H9 (cell line): ENCODE measurements around the gene CERS5. TPM values are rescaled to one million over a fixed set of nuclear protein-coding genes. Genes with fewer than 3 reads are reported as not detected.
A peak's percentile ranks its signal among the peaks of the same experiment; 100 is the strongest.

Experiments used
- DNase-seq: peaks from one replicate; pipeline ENCODE4 v3.0.0-alpha.2; 2017
- H2AFZ ChIP-seq: one replicate; pipeline ENCODE4 v1.6.1; 2013; ENCODE audit warnings: mild to moderate bottlenecking, low read length, control low read depth, moderate library complexity
- H2AK5ac ChIP-seq: 2 replicates; pipeline ENCODE4 v1.6.1; 2013; ENCODE audit warnings: low read length, control low read depth, mixed read lengths; ENCODE audit not compliant: insufficient read length
- H2BK120ac ChIP-seq: one replicate; pipeline ENCODE4 v1.6.1; 2013; ENCODE audit warnings: low read depth, mild to moderate bottlenecking, low read length, control low read depth, inconsistent platforms; ENCODE audit not compliant: poor library complexity, severe bottlenecking
- H2BK12ac ChIP-seq: 2 replicates; pipeline ENCODE4 v1.6.1; 2013; ENCODE audit warnings: low read length, control low read depth, mixed read lengths, low read depth; ENCODE audit not compliant: insufficient read length
- H2BK15ac ChIP-seq: 2 replicates; pipeline ENCODE4 v1.6.1; 2013; ENCODE audit warnings: low read depth, low read length, control low read depth
- H2BK20ac ChIP-seq: one replicate; pipeline ENCODE4 v1.6.1; 2013; ENCODE audit warnings: low read depth, mild to moderate bottlenecking, low read length, control low read depth, inconsistent platforms; ENCODE audit not compliant: poor library complexity, severe bottlenecking
- H2BK5ac ChIP-seq: 2 replicates; pipeline ENCODE4 v1.6.1; 2013; ENCODE audit warnings: low read length, control low read depth, mixed read lengths; ENCODE audit not compliant: insufficient read length
- H3K14ac ChIP-seq: 2 replicates; pipeline ENCODE4 v1.6.1; 2013; ENCODE audit warnings: low read length, control low read depth; ENCODE audit not compliant: insufficient read depth
- H3K18ac ChIP-seq: 2 replicates; pipeline ENCODE4 v1.6.1; 2013; ENCODE audit warnings: low read depth, mild to moderate bottlenecking, mixed read lengths, low read length, control low read depth; ENCODE audit not compliant: insufficient read length
- H3K23ac ChIP-seq: 2 replicates; pipeline ENCODE4 v1.6.1; 2013; ENCODE audit warnings: low read length, control low read depth, mixed read lengths, low read depth; ENCODE audit not compliant: insufficient read length
- H3K23me2 ChIP-seq: 2 replicates; pipeline ENCODE4 v1.6.1; 2013; ENCODE audit warnings: low read depth, mild to moderate bottlenecking, mixed read lengths, low read length, control low read depth; ENCODE audit not compliant: insufficient read length, poor library complexity, severe bottlenecking
- H3K27ac ChIP-seq: 2 replicates; pipeline ENCODE4 v1.5.1; 2013; ENCODE audit warnings: low read length, control low read depth, mixed read lengths, low read depth; ENCODE audit not compliant: insufficient read length
- H3K27me3 ChIP-seq: 2 replicates; pipeline ENCODE4 v1.6.1; 2013; ENCODE audit warnings: low read length, control low read depth, inconsistent platforms; ENCODE audit not compliant: insufficient read depth
- H3K4ac ChIP-seq: 2 replicates; pipeline ENCODE4 v1.6.1; 2013; ENCODE audit warnings: low read depth, mild to moderate bottlenecking, control low read depth, inconsistent platforms, low read length, moderate library complexity
- H3K4me1 ChIP-seq: 2 replicates; pipeline ENCODE4 v1.6.1; 2013; ENCODE audit warnings: low read length, control low read depth, inconsistent platforms; ENCODE audit not compliant: insufficient read depth
- H3K4me2 ChIP-seq: 2 replicates; pipeline ENCODE4 v1.6.1; 2013; ENCODE audit warnings: low read length, control low read depth, mixed read lengths; ENCODE audit not compliant: insufficient read length, insufficient read depth
- H3K56ac ChIP-seq: 2 replicates; pipeline ENCODE4 v1.6.1; 2013; ENCODE audit warnings: low read depth, mild to moderate bottlenecking, mixed read lengths, low read length, control low read depth; ENCODE audit not compliant: insufficient read length
- H3K79me1 ChIP-seq: 2 replicates; pipeline ENCODE4 v1.6.1; 2013; ENCODE audit warnings: low read depth, mild to moderate bottlenecking, moderate library complexity, low read length, control low read depth, inconsistent platforms; ENCODE audit not compliant: insufficient read depth, poor library complexity, severe bottlenecking
- H3K79me2 ChIP-seq: 2 replicates; pipeline ENCODE4 v1.6.1; 2013; ENCODE audit warnings: low read length, control low read depth, inconsistent platforms; ENCODE audit not compliant: insufficient read depth
- H3K9ac ChIP-seq: 2 replicates; pipeline ENCODE4 v1.6.1; 2013; ENCODE audit warnings: low read length, control low read depth, mixed read lengths; ENCODE audit not compliant: insufficient read length; ENCODE audit errors: extremely low read depth
- H3K9me3 ChIP-seq: one replicate; pipeline ENCODE4 v1.6.1; 2013; ENCODE audit warnings: low read depth, low read length, inconsistent platforms; ENCODE audit not compliant: control insufficient read depth
- H3T11ph ChIP-seq: one replicate; pipeline ENCODE4 v1.6.1; 2013; ENCODE audit warnings: mild to moderate bottlenecking, low read length, control low read depth, inconsistent platforms
- H4K20me1 ChIP-seq: one replicate; pipeline ENCODE4 v1.6.1; 2013; ENCODE audit not compliant: control insufficient read depth, insufficient read length, insufficient read depth
- H4K5ac ChIP-seq: 2 replicates; pipeline ENCODE4 v1.6.1; 2013; ENCODE audit warnings: low read depth, mild to moderate bottlenecking, mixed read lengths, low read length, control low read depth; ENCODE audit not compliant: insufficient read length
- H4K8ac ChIP-seq: replicated peaks from 2 replicates; pipeline ENCODE4 v1.6.1; 2013; ENCODE audit warnings: low read length, control low read depth, mixed read lengths, low read depth; ENCODE audit not compliant: insufficient read length
- H4K91ac ChIP-seq: 2 replicates; pipeline ENCODE4 v1.6.1; 2013; ENCODE audit warnings: low read depth, mild to moderate bottlenecking, moderate library complexity, mixed read lengths, low read length, control low read depth; ENCODE audit not compliant: insufficient read length
- H3K27ac Mint-ChIP-seq, 3 experiments: 2 replicates in 2 of 3; 3 replicates in 1 of 3; pipeline ENCODE4 v1.8.0; 2020 to 2021; ENCODE audit warnings: mixed read lengths in 3 of 3, mild to moderate bottlenecking in 1 of 3, moderate library complexity in 1 of 3
- H3K27me3 Mint-ChIP-seq: 2 replicates; pipeline ENCODE4 v1.8.0; 2021; ENCODE audit warnings: low read depth, mild to moderate bottlenecking, moderate library complexity, mixed read lengths
- H3K36me3 Mint-ChIP-seq, 3 experiments: 2 replicates in 2 of 3; 3 replicates in 1 of 3; pipeline ENCODE4 v1.8.0; 2020 to 2021; ENCODE audit warnings: low read depth in 3 of 3, mixed read lengths in 3 of 3; ENCODE audit not compliant: insufficient read depth in 1 of 3
- H3K4me1 Mint-ChIP-seq, 2 experiments: 2 replicates each; pipeline ENCODE4 v1.8.0; 2020; ENCODE audit warnings: mixed read lengths in 2 of 2
- H3K4me3 Mint-ChIP-seq, 2 experiments: 2 replicates in 1 of 2; 3 replicates in 1 of 2; pipeline ENCODE4 v1.8.0; 2020 to 2021; ENCODE audit warnings: mild to moderate bottlenecking in 2 of 2, mixed read lengths in 2 of 2, moderate library complexity in 1 of 2
- H3K9me3 Mint-ChIP-seq, 2 experiments: 2 replicates in 1 of 2; 3 replicates in 1 of 2; pipeline ENCODE4 v1.8.0; 2020; ENCODE audit warnings: mild to moderate bottlenecking in 2 of 2, mixed read lengths in 2 of 2, moderate library complexity in 1 of 2
- WGBS: extraction: QIAGEN DNeasy Blood & Tissue Kit; methylation state at CpG from one replicate; pipeline ENCODE4 v1.1.7; 2013; ENCODE audit warnings: missing lambda C conversion rate, low lambda C conversion rate, mixed read lengths; ENCODE audit not compliant: insufficient read length; ENCODE audit errors: extremely low coverage; 5-methylcytosine and 5-hydroxymethylcytosine counted together
- total RNA-seq: library from RNA; stranded (reverse); gene quantifications from 2 replicates; pipeline ENCODE4 v1.2.1, GENCODE V29; 2021
- TF ChIP-seq, protein P1 (sequence below): fragments of 200-600 bp; sonication (generic); conservative IDR thresholded peaks from 3 replicates; pipeline ENCODE4 v1.8.0; 2021; ENCODE audit warnings: antibody characterized with exemption, mild to moderate bottlenecking

The CERS5 gene
- total RNA-seq, 1 experiment from 2014 or later = 68.8 TPM

DNA sequence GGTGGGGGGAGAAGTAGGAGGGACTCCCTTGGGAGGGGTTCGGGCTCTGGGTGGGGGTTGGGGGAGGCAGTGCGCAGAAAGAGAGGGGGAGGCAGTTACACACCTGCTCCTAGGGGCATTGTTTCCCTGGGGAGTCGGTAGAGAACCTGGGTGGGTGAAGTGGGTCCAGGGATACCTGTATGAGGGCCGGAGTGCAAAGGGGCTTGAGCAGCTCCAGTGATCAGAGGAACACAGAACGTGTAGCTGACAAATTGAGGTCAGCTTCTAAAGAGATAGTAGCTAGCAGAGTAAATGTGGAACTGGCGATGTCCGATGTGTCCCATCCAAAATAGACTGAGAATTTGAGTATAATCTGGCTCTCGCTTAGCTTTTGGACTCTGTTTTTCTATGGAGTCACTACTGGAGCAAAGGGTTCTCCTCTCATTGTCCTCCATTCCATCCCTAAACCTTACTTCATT, 81.5 kb downstream of the CERS5 start:
- peak overlapping the region; percentile 89 to 97 (median 95); a peak in 6 of 7 replicates for H3K27ac Mint-ChIP-seq
- H3K4me1 Mint-ChIP-seq = peaks cover 11 to 21% of the 10 kb centered on the region in 2 experiments

More for the DNA sequence above, 81.5 kb downstream of the CERS5 start:
- Histone ChIP-seq H2BK120ac (no peak overlapping the region), H2AK5ac (no peak overlapping the region), H2BK5ac (no peak overlapping the region), H3K27ac (no peak overlapping the region), H3K9me3 (no peaks in the 10 kb centered on the region), H2BK12ac (no peak overlapping the region), H3K14ac (no peak overlapping the region), H3K23ac (no peak overlapping the region), H4K5ac (no peak overlapping the region), H2BK20ac (no peak overlapping the region), H3K4me2 (peak overlapping the region; percentile 72), H4K91ac (no peak overlapping the region), H3K23me2 (no peaks in the 10 kb centered on the region), H3K79me2 (no peaks in the 10 kb centered on the region), H3K27me3 (no peaks in the 10 kb centered on the region), H2BK15ac (no peak overlapping the region), H3K4ac (no peak overlapping the region), H3K9ac (peak overlapping the region; percentile 33), H3T11ph (no peak overlapping the region), H3K18ac (no peak overlapping the region), H2AFZ (no peak overlapping the region), H3K56ac (no peak overlapping the region), H3K79me1 (no peaks in the 10 kb centered on the region), H3K4me1 (no peaks in the 10 kb centered on the region), H4K8ac (no peak overlapping the region), H4K20me1 (no peaks in the 10 kb centered on the region)
- no CpG with 5 or more reads among the region's 8 CpGs for WGBS
- no peak for DNase-seq
- TF ChIP-seq, protein P1, sequence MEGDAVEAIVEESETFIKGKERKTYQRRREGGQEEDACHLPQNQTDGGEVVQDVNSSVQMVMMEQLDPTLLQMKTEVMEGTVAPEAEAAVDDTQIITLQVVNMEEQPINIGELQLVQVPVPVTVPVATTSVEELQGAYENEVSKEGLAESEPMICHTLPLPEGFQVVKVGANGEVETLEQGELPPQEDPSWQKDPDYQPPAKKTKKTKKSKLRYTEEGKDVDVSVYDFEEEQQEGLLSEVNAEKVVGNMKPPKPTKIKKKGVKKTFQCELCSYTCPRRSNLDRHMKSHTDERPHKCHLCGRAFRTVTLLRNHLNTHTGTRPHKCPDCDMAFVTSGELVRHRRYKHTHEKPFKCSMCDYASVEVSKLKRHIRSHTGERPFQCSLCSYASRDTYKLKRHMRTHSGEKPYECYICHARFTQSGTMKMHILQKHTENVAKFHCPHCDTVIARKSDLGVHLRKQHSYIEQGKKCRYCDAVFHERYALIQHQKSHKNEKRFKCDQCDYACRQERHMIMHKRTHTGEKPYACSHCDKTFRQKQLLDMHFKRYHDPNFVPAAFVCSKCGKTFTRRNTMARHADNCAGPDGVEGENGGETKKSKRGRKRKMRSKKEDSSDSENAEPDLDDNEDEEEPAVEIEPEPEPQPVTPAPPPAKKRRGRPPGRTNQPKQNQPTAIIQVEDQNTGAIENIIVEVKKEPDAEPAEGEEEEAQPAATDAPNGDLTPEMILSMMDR = no peak
- peaks cover 39 to 47% (median 45%) of the 10 kb centered on the region in 3 experiments for H3K36me3 Mint-ChIP-seq
- H3K4me3 Mint-ChIP-seq = peak overlapping the region; percentile 90 to 95
- H3K9me3 Mint-ChIP-seq = no peaks in the 10 kb centered on the region
- H3K27me3 Mint-ChIP-seq = peaks cover 10% of the 10 kb centered on the region
